H1 (cell line): ENCODE measurements around the gene TAOK1. TPM values are rescaled to one million over a fixed set of nuclear protein-coding genes. Genes with fewer than 3 reads are reported as not detected.

ENCODE experiments used
- CTCF ChIA-PET: fragments of 300-600 bp; sonication (Branson Sonifier 250); formaldehyde crosslinking; loops from one replicate; lab custom pipeline; 2021; ENCODE audit not compliant: partially characterized antibody; lab: Charles Lee
- POLR2A ChIA-PET: fragments of 300-600 bp; sonication (Branson Sonifier 250); formaldehyde crosslinking; loops from one replicate; lab custom pipeline; 2021; ENCODE audit warnings: inconsistent platforms; ENCODE audit not compliant: partially characterized antibody; lab: Charles Lee
- DNase-seq, 2 experiments: peaks; one replicate each; pipeline versions ENCODE4 v3.0.0 to v3.0.0-alpha.2; 2010 to 2022; ENCODE audit warnings: low spot score in 2 of 2, low read depth in 1 of 2, mixed read lengths in 1 of 2
- FAIRE-seq: peaks from 2 replicates; lab custom pipeline; 2011; peaks lifted over from hg19 to GRCh38; lab: Jason Lieb, UNC
- H2AFZ ChIP-seq: 2 replicates; pipeline ENCODE4 v1.8.1; 2012; ENCODE audit warnings: low read length, inconsistent platforms
- H2AK5ac ChIP-seq: 2 replicates; pipeline ENCODE4 v1.6.1; 2013; ENCODE audit warnings: low read depth, low read length
- H2BK120ac ChIP-seq: replicated peaks from 2 replicates; pipeline ENCODE3; 2013; ENCODE audit warnings: low read depth, low read length, inconsistent platforms
- H2BK12ac ChIP-seq: 2 replicates; pipeline ENCODE4 v1.6.1; 2013; ENCODE audit warnings: low read depth, low read length
- H2BK15ac ChIP-seq: 2 replicates; pipeline ENCODE4 v1.6.1; 2013; ENCODE audit warnings: low read length
- H2BK20ac ChIP-seq: 2 replicates; pipeline ENCODE4 v1.6.1; 2013; ENCODE audit warnings: low read length
- H2BK5ac ChIP-seq: 2 replicates; pipeline ENCODE4 v1.6.1; 2013; ENCODE audit warnings: low read depth, low read length
- H3K14ac ChIP-seq: 2 replicates; pipeline ENCODE4 v1.6.1; 2013; ENCODE audit warnings: inconsistent platforms; ENCODE audit not compliant: insufficient read length
- H3K18ac ChIP-seq: 2 replicates; pipeline ENCODE4 v1.6.1; 2013; ENCODE audit warnings: low read length; ENCODE audit errors: extremely low read depth
- H3K23ac ChIP-seq: 2 replicates; pipeline ENCODE4 v1.6.1; 2013; ENCODE audit warnings: inconsistent platforms; ENCODE audit not compliant: insufficient read length
- H3K23me2 ChIP-seq: 2 replicates; pipeline ENCODE4 v1.6.1; 2013; ENCODE audit warnings: low read depth, low read length
- H3K27ac ChIP-seq: 2 replicates; pipeline ENCODE4 v1.6.1; 2011; ENCODE audit warnings: low read depth, low read length, inconsistent platforms
- H3K27me3 ChIP-seq, 4 experiments: replicated peaks in 1 of 4; 1 replicate in 1 of 4; 2 replicates in 3 of 4; pipeline versions ENCODE4 v1.6.1 to v1.8.1; 2011 to 2013; ENCODE audit warnings: low read length in 3 of 4, mild to moderate bottlenecking in 3 of 4, inconsistent platforms in 2 of 4, mixed read lengths in 2 of 4, moderate library complexity in 1 of 4; ENCODE audit not compliant: control insufficient read depth in 3 of 4, insufficient read depth in 3 of 4; ENCODE audit errors: extremely low read depth in 1 of 4
- H3K36me3 ChIP-seq, 4 experiments: 2 replicates each; pipeline versions ENCODE4 v1.6.1 to v1.8.1; 2011 to 2013; ENCODE audit warnings: mild to moderate bottlenecking in 4 of 4, low read length in 3 of 4, moderate library complexity in 2 of 4, control low read depth in 1 of 4, inconsistent platforms in 1 of 4; ENCODE audit not compliant: insufficient read depth in 4 of 4, control insufficient read depth in 2 of 4
- H3K4ac ChIP-seq: replicated peaks from 2 replicates; pipeline ENCODE3; 2013; ENCODE audit warnings: low read length, low read depth, mixed read lengths, inconsistent platforms; ENCODE audit not compliant: insufficient read length
- H3K4me1 ChIP-seq, 4 experiments: replicated peaks in 1 of 4; 1 replicate in 1 of 4; 2 replicates in 3 of 4; pipeline versions ENCODE4 v1.6.1 to v1.8.1; 2011 to 2013; ENCODE audit warnings: low read length in 3 of 4, inconsistent platforms in 2 of 4, mixed read lengths in 1 of 4; ENCODE audit not compliant: insufficient read depth in 4 of 4, control insufficient read depth in 3 of 4
- H3K4me2 ChIP-seq, 2 experiments: 2 replicates each; pipeline versions ENCODE4 v1.6.1 to v1.8.1; 2011 to 2013; ENCODE audit warnings: low read depth in 2 of 2, low read length in 2 of 2, control low read depth in 1 of 2, inconsistent platforms in 1 of 2, mild to moderate bottlenecking in 1 of 2; ENCODE audit not compliant: insufficient read depth in 1 of 2
- H3K4me3 ChIP-seq, 4 experiments: fragments of 200-600, 300-600 bp in 1 of 4; sonication (generic), shearing (Covaris generic), sonication (Bioruptor Twin) in 1 of 4; 2 replicates each; pipeline versions ENCODE4 v1.5.1 to v1.8.1; 2011 to 2016; ENCODE audit warnings: low read length in 4 of 4, low read depth in 3 of 4, control low read depth in 2 of 4, inconsistent platforms in 2 of 4, mild to moderate bottlenecking in 2 of 4, mixed read lengths in 1 of 4, moderate library complexity in 1 of 4; ENCODE audit not compliant: insufficient read depth in 2 of 4; ENCODE audit errors: extremely low read depth in 1 of 4
- H3K56ac ChIP-seq: replicated peaks from 2 replicates; pipeline ENCODE3; 2013; ENCODE audit warnings: low read depth, mild to moderate bottlenecking, mixed read lengths, low read length, inconsistent platforms; ENCODE audit not compliant: insufficient read length
- H3K79me1 ChIP-seq: 2 replicates; pipeline ENCODE4 v1.6.1; 2013; ENCODE audit warnings: low read depth, low read length, control low read depth
- H3K79me2 ChIP-seq, 2 experiments: 2 replicates each; pipeline versions ENCODE4 v1.6.1 to v1.8.1; 2012 to 2013; ENCODE audit warnings: low read length in 2 of 2, mild to moderate bottlenecking in 2 of 2, inconsistent platforms in 1 of 2; ENCODE audit not compliant: insufficient read depth in 2 of 2, control insufficient read depth in 1 of 2
- H3K9ac ChIP-seq, 4 experiments: replicated peaks in 1 of 4; 1 replicate in 1 of 4; 2 replicates in 3 of 4; pipeline versions ENCODE4 v1.6.1 to v1.8.1; 2011 to 2013; ENCODE audit warnings: low read depth in 3 of 4, low read length in 3 of 4, control low read depth in 2 of 4, mild to moderate bottlenecking in 2 of 4, moderate library complexity in 2 of 4, inconsistent platforms in 1 of 4; ENCODE audit errors: extremely low read depth in 1 of 4
- H3K9me3 ChIP-seq, 2 experiments: 2 replicates each; pipeline versions ENCODE4 v1.6.1 to v1.8.1; 2012 to 2013; ENCODE audit warnings: mild to moderate bottlenecking in 2 of 2, moderate library complexity in 2 of 2, control low read depth in 1 of 2, inconsistent platforms in 1 of 2, low read depth in 1 of 2, low read length in 1 of 2, mixed read lengths in 1 of 2; ENCODE audit not compliant: insufficient read depth in 2 of 2
- H4K20me1 ChIP-seq, 2 experiments: replicated peaks in 1 of 2; 2 replicates each; pipeline versions ENCODE3 to v1.8.1; 2011 to 2013; ENCODE audit warnings: inconsistent platforms in 2 of 2, low read length in 2 of 2, mild to moderate bottlenecking in 1 of 2; ENCODE audit not compliant: insufficient read depth in 2 of 2, control insufficient read depth in 1 of 2
- H4K5ac ChIP-seq: 2 replicates; pipeline ENCODE4 v1.6.1; 2013; ENCODE audit warnings: low read length, low read depth, mixed read lengths, inconsistent platforms; ENCODE audit not compliant: insufficient read length
- H4K8ac ChIP-seq: 2 replicates; pipeline ENCODE4 v1.8.0; 2013; ENCODE audit warnings: mild to moderate bottlenecking, moderate library complexity, low read length, inconsistent platforms; ENCODE audit not compliant: insufficient read depth; ENCODE audit errors: extremely low read depth
- H4K91ac ChIP-seq: replicated peaks from 2 replicates; pipeline ENCODE3; 2013; ENCODE audit warnings: low read length, mixed read lengths, inconsistent platforms; ENCODE audit not compliant: insufficient read length
- BCL11A ChIP-seq, 2 experiments: IDR thresholded peaks; one replicate each; pipeline ENCODE4 v1.6.1; 2011; ENCODE audit warnings: low read depth in 2 of 2, low read length in 2 of 2, mild to moderate bottlenecking in 2 of 2
- CBX8 ChIP-seq: fragments of 300-800, 300-1000 bp; sonication (generic); IDR thresholded peaks from 2 replicates; pipeline ENCODE4 v1.7.1; 2016; ENCODE audit warnings: low read depth, low read length, borderline replicate concordance
- CHD1 ChIP-seq: IDR thresholded peaks from 2 replicates; pipeline ENCODE4 v1.6.1; 2012; ENCODE audit warnings: low read depth, low read length, improper control_type of control experiment
- CREB1 ChIP-seq: IDR thresholded peaks from 2 replicates; pipeline ENCODE4 v1.6.1; 2012; ENCODE audit warnings: inconsistent platforms
- JUND ChIP-seq: IDR thresholded peaks from 2 replicates; pipeline ENCODE4 v1.6.1; 2011; ENCODE audit warnings: mild to moderate bottlenecking, improper control_type of control experiment, low read length
- KDM4A ChIP-seq: IDR thresholded peaks from one replicate; pipeline ENCODE4 v1.7.1; 2012; ENCODE audit warnings: low read depth, mild to moderate bottlenecking, moderate library complexity, low read length, inconsistent platforms; ENCODE audit not compliant: severe bottlenecking
- POLR2A ChIP-seq, 2 experiments: IDR thresholded peaks; 1 replicate in 1 of 2; 2 replicates in 1 of 2; pipeline ENCODE4 v1.6.1; 2011; ENCODE audit warnings: low read depth in 2 of 2, low read length in 2 of 2, mild to moderate bottlenecking in 2 of 2; ENCODE audit errors: control extremely low read depth in 1 of 2
- POLR2AphosphoS5 ChIP-seq: IDR thresholded peaks from 2 replicates; pipeline ENCODE4 v1.6.1; 2011; ENCODE audit warnings: low read depth, low read length
- RXRA ChIP-seq: IDR thresholded peaks from 2 replicates; pipeline ENCODE4 v1.6.1; 2011; ENCODE audit warnings: low read depth, mild to moderate bottlenecking, low read length, moderate library complexity; ENCODE audit not compliant: insufficient read depth
- SIRT6 ChIP-seq: IDR thresholded peaks from one replicate; pipeline ENCODE4 v1.7.1; 2012; ENCODE audit warnings: low read length, inconsistent platforms
- SP2 ChIP-seq: IDR thresholded peaks from 2 replicates; pipeline ENCODE4 v1.6.1; 2012; ENCODE audit warnings: mild to moderate bottlenecking, low read length, inconsistent platforms
- TAF1 ChIP-seq: IDR thresholded peaks from 2 replicates; pipeline ENCODE4 v1.6.1; 2011; ENCODE audit warnings: mild to moderate bottlenecking, low read depth, low read length
- WGBS, 2 experiments: shearing (Covaris generic) in 1 of 2; methylation state at CpG; one replicate each; pipeline versions ENCODE4 v1.1.6 to v1.1.7; 2013 to 2015; ENCODE audit warnings: low lambda C conversion rate in 2 of 2, mixed read lengths in 2 of 2, inconsistent platforms in 1 of 2, low coverage in 1 of 2, missing lambda C conversion rate in 1 of 2; ENCODE audit not compliant: insufficient replicate concordance in 2 of 2, insufficient coverage in 1 of 2, insufficient read length in 1 of 2; ENCODE audit errors: extremely low coverage in 1 of 2, missing lambda C conversion rate in 1 of 2; 5-methylcytosine and 5-hydroxymethylcytosine counted together
- polyA plus RNA-seq, 7 experiments: library from polyadenylated mRNA; depleted of rRNA in 3 of 7; stranded (reverse) in 5 of 7; unstranded in 2 of 7; fragments of >200 nt in 5 of 7; fragments of 200-250 nt in 2 of 7; gene quantifications; 1 replicate in 5 of 7; 2 replicates in 1 of 7; 4 replicates in 1 of 7; pipeline versions ENCODE4 v1.2.1 to v1.2.3, GENCODE V29; 2011 to 2013; ENCODE audit warnings: missing spikeins in 2 of 7, mixed read lengths in 2 of 7
- total RNA-seq: library from RNA; stranded (reverse); fragmentation: NEBNext Ultra II Directional; extraction: Animal tissue kit (Norgen Biotek cat#: 25700); gene quantifications from 2 replicates; pipeline ENCODE4 v1.2.1, GENCODE V29; 2021
- TF ChIP-seq, protein P1 (sequence below), 3 experiments: IDR thresholded peaks; 1 replicate in 2 of 3; 2 replicates in 1 of 3; pipeline versions ENCODE4 v1.5.1 to v1.6.1; 2011; ENCODE audit warnings: low read length in 3 of 3, mild to moderate bottlenecking in 3 of 3, inconsistent platforms in 2 of 3, low read depth in 1 of 3, moderate library complexity in 1 of 3; ENCODE audit not compliant: insufficient read depth in 1 of 3; ENCODE audit errors: control extremely low read depth in 1 of 3

The TAOK1 gene
- total and polyA plus RNA-seq, 2 of the 8 experiments (the other 6 are each of a cell fraction or from before 2014, with no cell fraction given): 12.2 to 90.6 TPM

- H3K18ac ChIP-seq: no peak overlapping the region
- no peak for DNase-seq
- TF ChIP-seq BCL11A (IDR thresholded peaks at IDR 0.05; ENCODE audit: low read depth in 2 of 2, low read length in 2 of 2) (no peak), POLR2AphosphoS5 (no peak), KDM4A (no peak), SP2 (no peak), TAF1 (no peak), CHD1 (no peak), JUND (no peak), CREB1 (no peak), RXRA (no peak), CBX8 (no peak), SIRT6 (no peak), POLR2A (IDR thresholded peaks at IDR 0.05; ENCODE audit: control extremely low read depth in 1 of 2, low read depth in 2 of 2, low read length in 2 of 2) (no peak)
- TF ChIP-seq, protein P1, sequence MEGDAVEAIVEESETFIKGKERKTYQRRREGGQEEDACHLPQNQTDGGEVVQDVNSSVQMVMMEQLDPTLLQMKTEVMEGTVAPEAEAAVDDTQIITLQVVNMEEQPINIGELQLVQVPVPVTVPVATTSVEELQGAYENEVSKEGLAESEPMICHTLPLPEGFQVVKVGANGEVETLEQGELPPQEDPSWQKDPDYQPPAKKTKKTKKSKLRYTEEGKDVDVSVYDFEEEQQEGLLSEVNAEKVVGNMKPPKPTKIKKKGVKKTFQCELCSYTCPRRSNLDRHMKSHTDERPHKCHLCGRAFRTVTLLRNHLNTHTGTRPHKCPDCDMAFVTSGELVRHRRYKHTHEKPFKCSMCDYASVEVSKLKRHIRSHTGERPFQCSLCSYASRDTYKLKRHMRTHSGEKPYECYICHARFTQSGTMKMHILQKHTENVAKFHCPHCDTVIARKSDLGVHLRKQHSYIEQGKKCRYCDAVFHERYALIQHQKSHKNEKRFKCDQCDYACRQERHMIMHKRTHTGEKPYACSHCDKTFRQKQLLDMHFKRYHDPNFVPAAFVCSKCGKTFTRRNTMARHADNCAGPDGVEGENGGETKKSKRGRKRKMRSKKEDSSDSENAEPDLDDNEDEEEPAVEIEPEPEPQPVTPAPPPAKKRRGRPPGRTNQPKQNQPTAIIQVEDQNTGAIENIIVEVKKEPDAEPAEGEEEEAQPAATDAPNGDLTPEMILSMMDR (IDR thresholded peaks at IDR 0.05; ENCODE audit: control extremely low read depth in 1 of 3, insufficient read depth in 1 of 3, low read depth in 1 of 3, low read length in 3 of 3): no peak
These were observed 181.3 kb downstream of the TAOK1 start for GRCh38 chr17:29571486-29571882.

More at GRCh38 chr17:29571486-29571882, 181.3 kb downstream of the TAOK1 start:
- Histone ChIP-seq H3K4me1 (peaks cover 0 to 9% (median 7%) of the 10 kb centered on the region in 4 experiments; a peak in 5 of 7 replicates), H3K4me2 (no peak overlapping the region), H2BK5ac (no peak overlapping the region), H2BK20ac (no peak overlapping the region), H2BK15ac (no peak overlapping the region), H3K23me2 (peaks cover 19% of the 10 kb centered on the region), H3K36me3 (peaks cover 3 to 16% (median 10%) of the 10 kb centered on the region in 4 experiments; a peak in 6 of 8 replicates), H3K4ac (no peak overlapping the region), H4K5ac (no peak overlapping the region), H2BK120ac (no peak overlapping the region), H3K79me2 (no peaks in the 10 kb centered on the region), H3K9me3 (no peaks in the 10 kb centered on the region), H3K79me1 (no peaks in the 10 kb centered on the region), H4K8ac (no peak overlapping the region; the same call in 1 of the 2 replicates), H3K56ac (no peak overlapping the region), H3K4me3 (no peak overlapping the region), H4K20me1 (peaks cover 0 to 1% of the 10 kb centered on the region in 2 experiments), H3K23ac (no peak overlapping the region), H3K27ac (no peak overlapping the region), H2AFZ (no peak overlapping the region), H3K14ac (no peak overlapping the region), H2BK12ac (no peak overlapping the region), H4K91ac (no peak overlapping the region), H2AK5ac (no peak overlapping the region), H3K27me3 (peaks cover 2 to 24% (median 13%) of the 10 kb centered on the region in 4 experiments; a peak in 6 of 7 replicates), H3K9ac (no peak overlapping the region)
- POLR2A ChIA-PET: interaction anchor here (1.3 to 2.5 kb wide), 2 partner anchors 14 to 277 kb away, joined by 3 to 6 read pairs; partner anchors contain the start of gene NUFIP2
- WGBS, 2 experiments: 93% methylated on average over 6 of the region's 6 CpGs; no CpG with 5 or more reads in 1 of the 2 experiments
- CTCF ChIA-PET: interaction anchor here (0.7 to 15.3 kb wide), 9 partner anchors 12 to 447 kb away, joined by 3 to 167 read pairs (median 5); partner anchors contain the start of genes ANKRD13B, CORO6 and TAOK1
- no peak for FAIRE-seq
